GM19455 (cell line): Measurements from ENCODE around the gene STK24.

Experiments used
- ATAC-seq: cut with Tn5 transposase; IDR thresholded peaks from one replicate; pipeline ENCODE4 v1.9.1; 2021; ENCODE audit not compliant: unreplicated experiment

The STK24 gene

GRCh38 chr13:98492335-98493041 lies 84.4 kb downstream of the STK24 start:
- no peak for ATAC-seq

- no peak for ATAC-seq
These were observed 86.0 kb downstream of the STK24 start for GRCh38 chr13:98490866-98491265.

DNA sequence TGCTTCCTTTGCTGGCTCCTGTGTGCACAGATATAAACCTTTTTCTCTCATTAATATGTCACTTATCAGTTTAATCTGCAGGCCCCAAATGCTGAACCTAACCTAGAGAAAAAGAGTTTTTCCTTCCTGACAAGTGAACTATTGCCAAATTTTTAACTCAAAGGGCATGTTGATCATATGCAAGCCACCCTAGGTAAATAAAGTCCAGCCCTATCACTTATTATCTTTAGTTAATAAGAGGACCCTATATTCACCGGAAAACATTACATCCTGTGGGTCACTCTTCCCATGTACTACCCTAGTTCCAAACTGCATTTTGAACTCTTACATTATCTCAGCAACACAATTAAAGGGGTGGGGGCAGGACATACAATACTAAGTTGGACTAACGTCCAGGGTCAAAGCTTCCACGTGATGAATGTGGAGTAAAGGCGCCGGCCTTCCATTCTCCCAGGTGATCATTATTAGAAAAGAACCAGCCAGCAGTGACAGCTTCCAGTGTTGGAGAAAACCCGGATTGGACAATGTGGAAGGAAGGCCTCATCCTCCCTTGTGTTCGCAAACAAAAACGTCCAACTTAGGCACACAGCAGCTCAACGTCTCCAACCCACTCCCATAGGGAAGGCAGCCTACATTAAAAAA lies 86.6 kb downstream of the STK24 start:
- no peak for ATAC-seq

DNA sequence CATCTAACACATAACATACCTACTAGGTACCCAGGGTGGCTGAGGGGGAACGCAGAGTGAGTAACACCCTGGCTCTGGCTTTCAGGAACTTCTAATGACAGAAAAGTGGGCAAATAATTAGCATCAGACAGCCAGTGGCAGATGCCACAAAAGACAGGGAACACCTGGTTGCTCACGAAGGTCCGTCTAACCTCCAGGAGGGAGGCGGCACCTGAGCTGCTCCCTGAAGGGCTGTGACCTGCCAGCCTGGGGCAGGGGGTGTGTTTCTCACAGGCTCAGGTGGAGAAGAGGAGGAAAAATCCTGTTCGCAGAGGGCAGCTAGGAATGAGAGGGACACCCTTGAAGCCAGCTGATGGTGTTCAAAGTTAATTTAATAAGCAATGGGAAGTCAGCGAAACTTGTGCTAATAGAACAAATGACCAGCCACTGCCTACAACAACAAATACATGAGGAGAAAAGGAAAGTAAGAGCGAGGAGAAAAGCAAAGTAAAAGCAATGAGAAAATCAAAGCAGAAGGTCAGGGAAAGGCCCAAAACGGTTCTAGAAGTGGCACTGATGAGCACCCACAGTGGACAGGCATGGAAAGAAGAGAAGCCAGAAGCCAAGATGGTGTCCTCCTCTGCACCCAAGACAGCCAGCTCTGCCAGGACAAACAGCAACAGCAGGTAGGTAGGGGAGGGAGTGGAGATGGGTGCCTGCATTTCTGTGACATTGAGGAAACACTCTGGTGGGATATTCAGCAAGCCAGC lies 87.3 kb downstream of the STK24 start:
- ATAC-seq, result no peak

DNA sequence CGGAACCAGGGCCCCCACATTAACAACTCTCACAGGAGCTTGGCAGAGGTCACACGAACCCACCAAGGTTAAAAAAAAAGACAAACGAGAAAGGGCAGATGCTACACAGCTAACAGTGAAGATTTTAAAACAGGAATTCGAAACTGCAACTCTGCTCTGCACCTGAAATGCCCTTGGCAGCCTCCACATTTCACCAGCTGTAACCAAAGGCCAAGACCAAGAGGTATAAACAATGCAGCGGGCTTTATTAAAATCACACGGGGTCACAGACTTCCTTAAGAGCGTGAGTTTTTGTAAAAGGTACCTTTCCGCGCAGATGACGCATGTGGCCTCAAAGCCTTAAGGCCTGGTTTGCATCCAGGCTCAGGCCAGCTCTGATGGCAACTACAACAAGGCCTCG lies 88.2 kb downstream of the STK24 start:
- ATAC-seq, result peak; percentile 72

DNA sequence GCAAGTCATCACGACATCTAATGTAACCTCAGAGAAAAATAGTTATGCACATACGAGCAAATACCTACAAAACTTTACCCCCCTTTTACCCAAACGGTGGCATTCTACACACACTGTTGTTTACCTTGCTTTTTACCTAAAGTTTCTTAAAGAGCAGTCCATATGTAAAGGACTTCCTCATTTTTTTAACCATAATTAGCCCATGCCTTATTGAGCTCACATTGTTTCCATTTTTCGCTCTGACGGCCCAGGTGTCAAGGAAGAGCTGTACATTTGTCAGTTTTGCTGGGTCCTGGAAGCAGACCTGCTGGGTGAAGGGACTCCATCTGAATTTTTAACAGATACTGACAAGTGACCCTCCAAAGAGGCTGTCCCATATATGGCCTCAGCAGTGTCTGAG lies 89.4 kb downstream of the STK24 start:
- ATAC-seq, result no peak

DNA sequence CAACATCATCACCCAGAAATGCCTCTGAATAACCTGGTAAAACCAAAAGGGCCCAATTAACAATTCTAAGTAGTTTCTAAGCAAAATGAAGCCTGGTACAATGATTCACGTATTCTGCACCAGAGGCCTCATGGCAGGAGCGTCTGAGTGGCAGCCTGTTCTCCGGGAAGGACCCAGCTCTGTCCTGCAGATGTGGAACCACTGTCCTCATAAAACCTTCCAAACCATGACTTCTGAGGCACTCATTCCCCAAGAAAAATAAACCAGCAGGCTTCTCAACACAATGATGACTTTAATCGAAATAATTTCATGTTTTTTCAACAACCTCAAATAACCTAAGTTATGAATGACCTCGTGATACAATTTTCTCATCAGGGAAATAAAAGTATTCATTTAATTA lies 89.9 kb downstream of the STK24 start:
- ATAC-seq, result no peak

- no peak for ATAC-seq
These were observed 90.5 kb downstream of the STK24 start for GRCh38 chr13:98486412-98486811.

DNA sequence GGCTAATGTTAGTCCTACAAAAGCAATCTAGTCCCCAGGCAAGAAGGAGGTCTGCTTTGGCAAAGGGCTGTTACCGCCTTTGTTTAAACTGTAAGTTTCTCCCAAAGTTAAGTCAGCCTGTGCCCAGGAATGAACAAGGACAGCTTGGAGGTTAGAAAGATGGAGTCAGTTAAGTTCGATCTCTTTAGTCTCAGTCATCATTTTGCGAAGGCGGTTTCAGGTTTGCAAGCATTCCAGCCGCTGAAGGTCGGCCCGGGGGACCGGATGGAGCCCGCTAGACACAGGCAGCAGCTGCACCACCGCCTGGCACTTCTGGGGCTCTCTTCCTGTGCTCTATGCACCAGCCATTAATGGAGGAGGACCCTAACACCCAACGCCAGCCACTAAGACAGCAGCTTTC lies 91.3 kb downstream of the STK24 start:
- no peak for ATAC-seq

DNA sequence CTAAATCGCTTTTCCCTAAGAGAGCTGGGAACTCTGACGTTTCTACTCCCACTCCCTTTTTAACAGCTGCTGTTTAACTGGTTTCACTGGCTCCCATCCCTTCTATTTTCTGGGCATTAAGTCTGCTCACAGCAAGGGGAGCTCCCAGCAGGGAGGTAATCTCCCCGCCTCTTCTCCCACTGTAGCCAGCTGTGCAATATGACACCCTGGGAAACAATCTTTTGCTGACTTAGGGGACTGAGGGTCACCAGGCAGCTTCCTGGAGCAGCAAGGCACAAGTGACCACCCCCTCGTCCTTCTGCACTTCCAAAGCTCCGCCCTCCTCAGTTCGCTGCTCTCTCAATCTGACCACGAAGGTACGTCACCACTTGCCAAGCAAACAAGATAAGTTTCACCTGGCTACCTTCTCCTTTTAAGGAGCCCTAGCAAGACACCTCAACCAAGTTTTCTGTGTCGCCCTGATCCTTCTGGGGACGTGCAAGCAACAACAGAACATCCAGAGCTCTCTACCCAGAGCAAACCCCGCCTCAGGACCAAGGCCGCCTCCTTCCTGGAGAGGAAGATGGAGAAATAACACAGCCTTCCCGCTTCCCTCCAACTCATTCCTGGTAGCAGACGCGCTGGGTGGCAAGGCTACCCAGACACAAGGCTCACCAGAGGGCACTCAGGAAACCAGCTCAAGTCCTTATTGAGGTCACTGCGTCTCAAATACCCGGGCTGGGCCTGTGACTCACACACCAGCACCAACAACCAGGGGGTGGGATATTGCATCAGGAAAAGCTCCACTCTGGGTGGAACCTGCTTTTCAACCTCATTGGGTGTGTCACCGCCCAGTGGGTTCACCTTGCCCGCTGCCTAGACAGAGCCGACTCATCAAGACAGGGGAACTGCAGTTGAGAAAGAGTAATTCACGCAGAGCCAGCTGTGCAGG lies 92.4 kb downstream of the STK24 start:
- ATAC-seq, result no peak

DNA sequence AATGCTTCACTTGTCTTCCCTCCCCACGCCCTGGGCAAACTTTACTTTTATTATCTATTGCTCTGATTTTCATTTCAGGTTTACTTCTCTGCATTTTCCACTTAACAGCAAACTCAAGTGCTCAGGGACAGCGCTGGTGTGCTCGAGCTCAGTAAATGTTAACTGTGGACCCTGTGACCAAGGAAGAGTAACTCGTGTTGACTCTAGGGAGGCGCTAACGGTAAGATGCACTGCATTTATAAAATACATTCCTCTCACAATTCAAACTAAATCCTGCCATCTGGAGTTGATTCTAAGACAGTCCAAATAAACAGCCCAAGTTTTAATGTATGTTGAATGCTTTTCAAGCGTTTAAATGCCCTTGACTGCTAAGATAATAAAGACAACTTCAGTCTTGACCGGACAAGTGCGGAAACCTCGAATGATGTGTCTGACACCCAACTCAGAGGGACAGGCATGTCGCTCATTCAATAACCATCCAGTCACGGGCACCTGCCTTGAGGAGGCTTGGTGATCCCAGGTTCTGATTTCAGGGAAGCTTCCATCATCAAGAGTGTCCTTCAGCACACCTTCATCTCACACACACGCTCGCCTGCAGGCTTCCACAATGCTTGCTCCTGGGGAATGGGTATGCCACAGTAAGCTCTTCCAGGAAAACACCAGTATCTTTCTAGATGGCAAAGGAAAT lies 93.2 kb downstream of the STK24 start:
- ATAC-seq, result no peak

DNA sequence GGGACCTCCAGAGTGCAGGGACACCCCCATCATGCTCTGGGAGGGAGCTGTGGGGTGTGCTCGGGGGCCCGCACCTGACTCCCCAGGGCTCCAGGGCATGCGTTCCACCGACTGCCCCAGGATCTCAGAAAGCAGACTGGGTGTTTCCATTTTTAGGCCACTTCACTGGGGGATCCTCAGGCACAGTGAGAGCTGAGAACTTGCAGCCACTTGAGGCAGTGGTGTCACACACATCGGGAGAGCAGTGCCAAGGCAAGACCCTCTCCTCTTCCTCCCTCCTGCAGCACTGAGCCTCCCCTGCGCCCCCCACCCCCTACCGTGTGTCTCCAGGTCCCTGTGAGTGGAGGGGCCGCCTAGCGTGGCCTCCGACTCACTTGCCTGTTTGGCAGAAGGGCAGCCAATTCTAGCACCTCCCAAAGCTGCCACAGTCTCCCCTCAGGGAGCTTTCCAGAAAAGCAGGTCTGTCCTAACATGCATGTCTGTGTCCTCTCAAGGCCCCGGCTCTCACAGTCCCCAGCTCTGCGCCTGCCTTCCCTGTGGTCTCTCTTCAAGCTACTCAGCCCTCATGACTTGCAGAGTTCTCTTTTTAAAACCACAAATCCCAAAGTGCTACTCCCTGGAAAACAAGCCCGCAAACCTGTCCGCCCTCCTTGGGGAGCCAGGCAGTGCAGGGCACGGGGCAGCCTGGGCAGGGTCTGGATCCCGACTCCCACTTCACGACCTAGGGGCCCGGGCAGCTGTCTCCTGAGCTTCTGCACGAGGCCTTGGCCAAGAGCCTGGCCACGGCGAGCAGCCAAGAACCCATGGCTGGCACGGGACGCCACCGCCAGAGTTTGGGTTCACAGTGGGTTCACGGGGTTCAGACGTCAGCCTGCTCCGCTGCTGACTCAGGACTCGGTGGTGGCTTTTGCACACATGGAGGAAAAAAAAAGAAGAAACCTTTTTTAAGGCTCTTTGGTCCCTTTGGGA lies 94.1 kb downstream of the STK24 start:
- no peak for ATAC-seq

GRCh38 chr13:98480915-98481877 lies 95.7 kb downstream of the STK24 start:
- peak; percentile 28 for ATAC-seq

GRCh38 chr13:98479496-98480003 lies 97.4 kb downstream of the STK24 start:
- ATAC-seq, result no peak

GRCh38 chr13:98478189-98479129 lies 98.4 kb downstream of the STK24 start:
- peak; percentile 37 for ATAC-seq

GRCh38 chr13:98476538-98476966 lies 100.4 kb downstream of the STK24 start:
- peak; percentile 92 for ATAC-seq

GRCh38 chr13:98476106-98476505 lies 100.8 kb downstream of the STK24 start:
- ATAC-seq, result peak; percentile 39
